GM12878 (cell line): ENCODE data around the gene TMTC1.

ENCODE experiments used
- CTCF ChIP-seq, 3 experiments: IDR thresholded peaks in 2 of 3; conservative IDR thresholded peaks in 1 of 3; 2 replicates each; pipeline ENCODE4 v1.5.1; 2011; ENCODE audit warnings: low read depth in 3 of 3, low read length in 3 of 3, mild to moderate bottlenecking in 3 of 3, control low read depth in 2 of 3, moderate library complexity in 2 of 3, inconsistent platforms in 1 of 3, mixed read lengths in 1 of 3; ENCODE audit not compliant: control insufficient read depth in 2 of 3, insufficient read depth in 1 of 3; ENCODE audit errors: extremely low read depth in 1 of 3
- E2F4 ChIP-seq: IDR thresholded peaks from 2 replicates; pipeline ENCODE4 v1.6.1; 2012; ENCODE audit warnings: low read depth, low read length, improper control_type of control experiment

- TF ChIP-seq E2F4 (no peak), CTCF (IDR thresholded peaks at IDR 0.05 in 2 of 3, conservative IDR thresholded peaks at IDR 0.05 in 1 of 3; ENCODE audit: control insufficient read depth in 2 of 3, extremely low read depth in 1 of 3, insufficient read depth in 1 of 3, low read depth in 3 of 3, low read length in 3 of 3) (no peak)
Measured at GRCh38 chr12:29531471-29531870, 252.3 kb downstream of the TMTC1 start.
